G401.6 (cell line): Measurements from ENCODE around the gene GPR89A.
"Not testable (repeated sequence)": the region's sequence is repeated elsewhere in the genome, so short reads cannot be mapped to it uniquely, and the experiment has no call there.

Experiments
- FAIRE-seq: peaks from 2 replicates; lab custom pipeline; 2012; peaks lifted over from hg19 to GRCh38; lab: Jason Lieb, UNC

The GPR89A gene

GRCh38 chr1:145718465-145718864 lies 110.7 kb downstream of the GPR89A start:
- FAIRE-seq = not testable (repeated sequence)

- FAIRE-seq = no peak
These were observed 111.7 kb downstream of the GPR89A start, which contains the start of gene CD160 for GRCh38 chr1:145719230-145720079. TSS of gene CD160 (plus strand) at chr1:145719499. CDS start at chr1:145728328, 8,829 bp downstream.
